Fibroblast of villous mesenchyme (primary cell): ENCODE measurements around the gene SFMBT2. TPM values are rescaled to one million over a fixed set of nuclear protein-coding genes. Genes with fewer than 3 reads are reported as not detected.

Source experiments
- DNase-seq: peaks from one replicate; pipeline ENCODE4 v3.0.0-alpha.2; 2010; ENCODE audit warnings: low read depth
- H3K4me3 ChIP-seq: 2 replicates; pipeline ENCODE4 v1.5.1; 2011; ENCODE audit warnings: low read depth, mild to moderate bottlenecking, low read length
- total RNA-seq: library from RNA; depleted of rRNA; stranded (reverse); fragments of >200 nt; gene quantifications from 2 replicates; pipeline ENCODE4 v1.2.3, GENCODE V29; 2012
- TF ChIP-seq, protein P1 (sequence below): IDR thresholded peaks from 2 replicates; pipeline ENCODE4 v1.5.1; 2012; ENCODE audit warnings: low read depth, mild to moderate bottlenecking, low read length; ENCODE audit not compliant: insufficient read depth

Gene SFMBT2
- total RNA-seq, 1 donor: 1.7 TPM

DNA sequence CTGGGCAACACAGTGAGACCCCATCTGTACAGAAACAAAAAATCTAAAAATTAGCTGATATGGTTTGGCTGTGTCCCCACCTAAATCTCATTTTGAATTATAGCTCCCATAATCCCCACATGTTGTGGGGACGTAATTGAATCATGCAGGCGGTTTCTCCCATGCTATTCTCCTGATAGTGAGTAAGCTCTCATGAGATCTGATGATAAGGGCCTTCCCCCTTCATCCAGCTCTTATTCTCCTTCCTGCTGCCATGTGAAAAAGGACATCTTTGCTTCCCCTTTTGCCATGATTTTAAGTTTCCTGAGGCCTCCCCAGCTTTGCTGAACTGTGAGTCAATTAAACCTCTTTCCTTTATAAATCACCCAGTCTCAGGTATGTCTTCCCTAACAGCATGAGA is 136.5 kb downstream of the SFMBT2 start:
- no peak overlapping the region for H3K4me3 ChIP-seq
- TF ChIP-seq, protein P1, sequence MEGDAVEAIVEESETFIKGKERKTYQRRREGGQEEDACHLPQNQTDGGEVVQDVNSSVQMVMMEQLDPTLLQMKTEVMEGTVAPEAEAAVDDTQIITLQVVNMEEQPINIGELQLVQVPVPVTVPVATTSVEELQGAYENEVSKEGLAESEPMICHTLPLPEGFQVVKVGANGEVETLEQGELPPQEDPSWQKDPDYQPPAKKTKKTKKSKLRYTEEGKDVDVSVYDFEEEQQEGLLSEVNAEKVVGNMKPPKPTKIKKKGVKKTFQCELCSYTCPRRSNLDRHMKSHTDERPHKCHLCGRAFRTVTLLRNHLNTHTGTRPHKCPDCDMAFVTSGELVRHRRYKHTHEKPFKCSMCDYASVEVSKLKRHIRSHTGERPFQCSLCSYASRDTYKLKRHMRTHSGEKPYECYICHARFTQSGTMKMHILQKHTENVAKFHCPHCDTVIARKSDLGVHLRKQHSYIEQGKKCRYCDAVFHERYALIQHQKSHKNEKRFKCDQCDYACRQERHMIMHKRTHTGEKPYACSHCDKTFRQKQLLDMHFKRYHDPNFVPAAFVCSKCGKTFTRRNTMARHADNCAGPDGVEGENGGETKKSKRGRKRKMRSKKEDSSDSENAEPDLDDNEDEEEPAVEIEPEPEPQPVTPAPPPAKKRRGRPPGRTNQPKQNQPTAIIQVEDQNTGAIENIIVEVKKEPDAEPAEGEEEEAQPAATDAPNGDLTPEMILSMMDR: no peak
- no peak for DNase-seq

DNA sequence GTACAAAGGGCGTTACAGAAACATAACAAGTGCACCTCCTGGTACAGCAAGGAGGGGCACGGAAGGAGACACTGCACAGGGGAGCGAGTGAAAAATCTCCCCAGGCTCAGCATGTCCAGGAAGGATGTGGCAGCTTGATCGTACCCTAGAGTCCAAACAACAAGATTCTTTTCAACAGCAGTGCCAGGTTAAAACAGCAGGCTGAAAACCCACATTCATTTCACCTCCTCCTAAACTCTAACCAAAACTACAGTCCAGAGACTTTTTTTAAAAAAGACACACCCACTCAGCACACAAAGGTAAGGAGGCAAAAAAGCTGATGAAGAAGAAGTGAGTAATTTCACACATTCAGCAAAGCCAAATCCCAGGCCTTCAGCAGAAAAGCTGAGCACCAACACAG is 138.8 kb downstream of the SFMBT2 start:
- DNase-seq: no peak
- H3K4me3 ChIP-seq: no peak overlapping the region

DNA sequence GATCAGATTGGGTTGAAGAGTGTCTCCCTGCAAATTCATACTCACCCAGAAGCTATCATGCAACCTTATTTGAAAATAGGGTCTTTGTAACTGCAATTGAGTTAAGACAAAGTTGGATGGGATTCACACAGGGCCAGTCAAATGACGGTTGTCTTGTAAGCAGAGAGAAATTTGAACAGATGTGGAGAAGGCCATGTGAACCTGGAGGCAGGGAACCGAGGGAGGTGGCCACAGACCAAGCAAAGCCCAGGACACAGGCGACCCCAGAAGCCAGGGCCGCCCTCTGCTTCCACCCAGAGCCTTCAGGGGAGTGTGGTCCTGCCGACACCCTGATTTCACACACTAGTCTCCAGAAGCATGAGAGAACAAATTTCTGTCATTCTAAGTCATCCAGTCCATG is 140.8 kb downstream of the SFMBT2 start:
- TF ChIP-seq, protein P1: no peak
- no peak for DNase-seq
- no peak overlapping the region for H3K4me3 ChIP-seq

More for the DNA sequence above, 138.8 kb downstream of the SFMBT2 start:
- TF ChIP-seq, protein P1: no peak

DNA sequence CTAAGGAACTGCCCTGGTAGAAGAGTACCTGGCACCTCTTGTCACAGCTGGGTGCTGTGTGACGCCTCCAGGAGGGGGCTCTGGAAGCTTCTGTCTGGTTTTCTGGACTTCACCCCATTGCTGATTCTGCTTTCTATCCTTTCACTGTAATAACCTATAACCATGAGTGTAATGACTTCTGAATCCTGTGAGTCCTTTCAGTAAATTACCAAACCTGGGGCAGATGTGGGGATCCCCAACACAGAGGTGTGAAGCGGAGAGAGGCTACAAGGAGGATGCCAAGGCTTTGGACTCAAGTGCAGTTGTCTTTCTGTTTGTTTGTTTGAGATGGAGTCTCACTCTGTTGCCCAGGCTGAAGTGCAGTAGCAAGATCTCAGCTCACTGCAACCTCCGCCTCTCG is 143.7 kb downstream of the SFMBT2 start:
- TF ChIP-seq, protein P1: no peak
- no peak overlapping the region for H3K4me3 ChIP-seq
- no peak for DNase-seq

DNA sequence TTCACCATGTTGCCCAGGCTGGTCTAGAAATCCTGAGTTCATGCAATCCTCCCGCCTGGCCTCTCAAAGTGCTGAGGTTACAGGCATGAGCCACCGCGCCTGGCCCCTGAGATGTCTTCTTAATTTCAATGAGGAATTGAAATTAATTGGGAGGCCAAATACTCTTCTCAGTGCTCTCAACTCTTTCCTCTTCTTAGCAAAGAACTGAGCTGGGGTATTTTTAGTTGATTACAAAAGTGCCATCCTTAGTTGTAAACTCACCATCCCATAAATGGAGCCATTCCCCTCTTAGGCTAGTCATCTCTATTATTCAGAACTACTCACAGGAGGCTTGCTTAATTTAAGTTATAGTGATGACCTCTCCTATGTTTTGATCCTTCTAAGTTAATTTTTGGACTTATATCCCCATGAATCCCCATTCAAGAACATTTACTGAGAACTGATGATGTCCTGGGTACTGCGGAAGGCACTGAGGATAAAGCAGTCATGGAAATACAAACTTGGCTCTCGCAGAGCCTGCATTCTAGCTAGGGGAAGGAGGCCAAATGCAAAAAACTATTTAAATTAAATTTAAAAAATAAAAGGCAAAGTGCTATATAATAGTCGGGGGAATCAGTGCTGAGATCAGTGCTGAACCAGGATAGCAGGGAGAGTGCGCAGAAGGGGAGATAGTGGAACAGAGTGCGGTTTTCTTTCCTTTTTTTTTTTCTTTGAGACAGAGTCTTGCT is 145.3 kb downstream of the SFMBT2 start:
- no peak overlapping the region for H3K4me3 ChIP-seq
- TF ChIP-seq, protein P1: no peak
- no peak for DNase-seq

DNA sequence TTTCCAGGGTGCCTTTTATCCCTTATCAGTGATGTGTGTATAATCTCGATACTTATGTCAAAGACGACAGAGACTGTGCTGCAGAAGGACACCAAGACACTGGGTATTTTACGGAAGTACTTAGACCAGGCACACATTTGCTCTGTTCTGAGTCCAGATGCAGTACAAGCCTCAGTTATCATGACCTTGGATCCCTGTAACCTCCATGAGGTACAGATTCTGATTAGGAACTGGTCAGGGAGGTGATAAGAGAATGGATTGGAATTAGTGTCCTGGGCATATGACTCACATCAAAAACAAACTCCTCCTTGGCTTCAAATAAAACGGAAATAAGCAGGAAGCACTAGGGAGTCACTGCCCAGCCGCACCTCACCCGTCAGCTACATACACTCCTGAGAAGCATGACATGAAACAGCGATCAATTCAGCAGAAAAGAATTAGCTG is 146.5 kb downstream of the SFMBT2 start:
- TF ChIP-seq, protein P1: no peak
- H3K4me3 ChIP-seq: no peak overlapping the region
- DNase-seq: peak; percentile 26

DNA sequence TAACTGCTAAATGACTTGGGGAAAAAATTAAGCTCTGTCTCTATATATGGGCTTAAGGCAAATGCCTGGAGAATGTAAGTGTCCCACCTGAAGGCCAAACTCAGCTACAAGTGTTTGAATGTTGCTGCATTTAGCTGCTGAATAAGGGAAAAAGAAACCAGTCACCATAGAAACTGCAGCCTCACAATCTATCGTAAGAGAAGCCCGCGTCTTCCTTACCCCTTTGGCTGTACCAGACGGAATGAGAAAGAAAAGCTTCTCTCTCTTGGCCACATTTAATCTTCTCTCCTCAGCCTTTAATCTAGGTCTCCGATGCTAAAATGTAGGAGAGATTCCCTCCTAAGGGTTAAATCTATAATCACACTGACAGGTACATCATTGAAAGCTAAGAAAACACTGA is 147.2 kb downstream of the SFMBT2 start:
- TF ChIP-seq, protein P1: no peak
- no peak for DNase-seq
- no peak overlapping the region for H3K4me3 ChIP-seq
